Measurements from ENCODE around the gene PRKCH. TPM values are rescaled to one million over a fixed set of nuclear protein-coding genes. Genes with fewer than 3 reads are reported as not detected.

PRKCH gene
- total RNA-seq, 1 experiment from 2014 or later = 2.7 TPM

DNA sequence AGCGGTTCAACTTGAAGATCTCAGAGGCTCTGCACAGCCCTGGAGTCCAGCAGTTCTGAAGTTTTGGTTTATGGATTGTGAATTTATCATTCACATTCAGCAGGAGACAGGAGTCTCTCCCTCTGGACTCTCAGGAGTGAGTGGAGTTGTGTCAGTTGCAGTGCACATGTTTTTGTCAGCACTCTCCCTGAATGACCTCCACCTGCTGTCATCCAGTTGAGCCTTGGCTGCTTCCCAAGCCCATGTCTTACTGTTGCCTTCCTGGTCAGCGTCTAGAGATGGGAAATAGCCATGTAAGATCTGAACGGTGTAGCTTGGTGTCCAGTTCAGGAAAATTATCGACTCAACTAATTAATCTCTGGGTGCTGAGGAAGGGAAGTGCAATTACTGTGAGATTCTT, 133.2 kb downstream of the PRKCH start:
- in situ Hi-C loops (cut with HindIII; ENCODE audit: low pct_unique_long_range_greater_than_20kb, low sequenced_read_pairs) (no loop called here), intact Hi-C loops (cut with micrococcal nuclease; ENCODE audit: unreplicated experiment) (loop anchor here (10.0 kb wide), 1 partner anchor 670 kb away; no protein-coding TSS in a partner anchor)
- POLR2A ChIA-PET = no interaction called here
- no peaks in the 10 kb centered on the region for H3K9me3 ChIP-seq (ENCODE audit: control insufficient read depth, insufficient read depth, low read depth, low read length)
- no peaks in the 10 kb centered on the region for H3K27me3 ChIP-seq (ENCODE audit: control insufficient read depth, insufficient read depth, low read length)
- no peak overlapping the region for H3K27ac ChIP-seq (ENCODE audit: low read length)
- TF ChIP-seq, protein P1, sequence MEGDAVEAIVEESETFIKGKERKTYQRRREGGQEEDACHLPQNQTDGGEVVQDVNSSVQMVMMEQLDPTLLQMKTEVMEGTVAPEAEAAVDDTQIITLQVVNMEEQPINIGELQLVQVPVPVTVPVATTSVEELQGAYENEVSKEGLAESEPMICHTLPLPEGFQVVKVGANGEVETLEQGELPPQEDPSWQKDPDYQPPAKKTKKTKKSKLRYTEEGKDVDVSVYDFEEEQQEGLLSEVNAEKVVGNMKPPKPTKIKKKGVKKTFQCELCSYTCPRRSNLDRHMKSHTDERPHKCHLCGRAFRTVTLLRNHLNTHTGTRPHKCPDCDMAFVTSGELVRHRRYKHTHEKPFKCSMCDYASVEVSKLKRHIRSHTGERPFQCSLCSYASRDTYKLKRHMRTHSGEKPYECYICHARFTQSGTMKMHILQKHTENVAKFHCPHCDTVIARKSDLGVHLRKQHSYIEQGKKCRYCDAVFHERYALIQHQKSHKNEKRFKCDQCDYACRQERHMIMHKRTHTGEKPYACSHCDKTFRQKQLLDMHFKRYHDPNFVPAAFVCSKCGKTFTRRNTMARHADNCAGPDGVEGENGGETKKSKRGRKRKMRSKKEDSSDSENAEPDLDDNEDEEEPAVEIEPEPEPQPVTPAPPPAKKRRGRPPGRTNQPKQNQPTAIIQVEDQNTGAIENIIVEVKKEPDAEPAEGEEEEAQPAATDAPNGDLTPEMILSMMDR (IDR thresholded peaks at IDR 0.05) = no peak
- TF ChIP-seq, protein P2, sequence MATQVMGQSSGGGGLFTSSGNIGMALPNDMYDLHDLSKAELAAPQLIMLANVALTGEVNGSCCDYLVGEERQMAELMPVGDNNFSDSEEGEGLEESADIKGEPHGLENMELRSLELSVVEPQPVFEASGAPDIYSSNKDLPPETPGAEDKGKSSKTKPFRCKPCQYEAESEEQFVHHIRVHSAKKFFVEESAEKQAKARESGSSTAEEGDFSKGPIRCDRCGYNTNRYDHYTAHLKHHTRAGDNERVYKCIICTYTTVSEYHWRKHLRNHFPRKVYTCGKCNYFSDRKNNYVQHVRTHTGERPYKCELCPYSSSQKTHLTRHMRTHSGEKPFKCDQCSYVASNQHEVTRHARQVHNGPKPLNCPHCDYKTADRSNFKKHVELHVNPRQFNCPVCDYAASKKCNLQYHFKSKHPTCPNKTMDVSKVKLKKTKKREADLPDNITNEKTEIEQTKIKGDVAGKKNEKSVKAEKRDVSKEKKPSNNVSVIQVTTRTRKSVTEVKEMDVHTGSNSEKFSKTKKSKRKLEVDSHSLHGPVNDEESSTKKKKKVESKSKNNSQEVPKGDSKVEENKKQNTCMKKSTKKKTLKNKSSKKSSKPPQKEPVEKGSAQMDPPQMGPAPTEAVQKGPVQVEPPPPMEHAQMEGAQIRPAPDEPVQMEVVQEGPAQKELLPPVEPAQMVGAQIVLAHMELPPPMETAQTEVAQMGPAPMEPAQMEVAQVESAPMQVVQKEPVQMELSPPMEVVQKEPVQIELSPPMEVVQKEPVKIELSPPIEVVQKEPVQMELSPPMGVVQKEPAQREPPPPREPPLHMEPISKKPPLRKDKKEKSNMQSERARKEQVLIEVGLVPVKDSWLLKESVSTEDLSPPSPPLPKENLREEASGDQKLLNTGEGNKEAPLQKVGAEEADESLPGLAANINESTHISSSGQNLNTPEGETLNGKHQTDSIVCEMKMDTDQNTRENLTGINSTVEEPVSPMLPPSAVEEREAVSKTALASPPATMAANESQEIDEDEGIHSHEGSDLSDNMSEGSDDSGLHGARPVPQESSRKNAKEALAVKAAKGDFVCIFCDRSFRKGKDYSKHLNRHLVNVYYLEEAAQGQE (IDR thresholded peaks at IDR 0.05; ENCODE audit: insufficient read depth in 1 of 2, low read depth in 2 of 2, low read length in 1 of 2) = no peak
- TF ChIP-seq TCF7L2 (IDR thresholded peaks at IDR 0.05; ENCODE audit: low read depth, low read length) (no peak), SIN3A (IDR thresholded peaks at IDR 0.05; ENCODE audit: borderline replicate concordance, insufficient read depth, low read depth, low read length) (no peak), POLR2AphosphoS5 (IDR thresholded peaks at IDR 0.05; ENCODE audit: low read depth, low read length) (no peak)
- BruUV-seq (replicated peaks) = no TSS peak
- ATAC-seq = no peak
- CTCF ChIA-PET = no interaction called here
- no peaks in the 10 kb centered on the region for H3K4me1 ChIP-seq (ENCODE audit: control insufficient read depth, insufficient read depth, low read length)
- no peaks in the 10 kb centered on the region; the same call in 1 of the 2 replicates for H3K36me3 ChIP-seq (ENCODE audit: control insufficient read depth, insufficient read depth, low read length)
- no peak for DNase-seq (ENCODE audit: low read depth, low spot score)
- H3K4me3 ChIP-seq (ENCODE audit: low read depth in 2 of 2, low read length in 2 of 2) = no peak overlapping the region

DNA sequence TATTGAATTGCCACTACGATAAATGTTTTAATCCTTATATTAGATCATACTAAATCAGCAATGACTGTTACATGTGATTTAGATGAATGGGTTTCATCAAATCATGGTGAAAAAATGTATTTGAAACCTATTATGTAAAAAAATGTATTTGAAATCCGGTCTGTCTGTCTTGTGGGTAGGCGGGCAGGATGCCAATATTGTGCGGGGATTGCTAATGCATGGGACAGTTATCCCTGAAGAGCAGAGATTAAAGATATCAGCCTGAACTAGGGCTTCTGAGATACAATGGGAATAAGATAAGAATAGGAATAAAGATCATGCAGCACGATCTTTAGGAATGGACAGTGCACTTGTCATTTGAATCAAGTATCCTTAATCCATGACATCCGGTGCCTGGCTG, 134.0 kb downstream of the PRKCH start:
- CTCF ChIA-PET = no interaction called here
- Histone ChIP-seq H3K27ac (ENCODE audit: low read length) (no peak overlapping the region), H3K4me1 (ENCODE audit: control insufficient read depth, insufficient read depth, low read length) (no peaks in the 10 kb centered on the region), H3K9me3 (ENCODE audit: control insufficient read depth, insufficient read depth, low read depth, low read length) (no peaks in the 10 kb centered on the region), H3K4me3 (ENCODE audit: low read depth in 2 of 2, low read length in 2 of 2) (no peak overlapping the region), H3K27me3 (ENCODE audit: control insufficient read depth, insufficient read depth, low read length) (no peaks in the 10 kb centered on the region), H3K36me3 (ENCODE audit: control insufficient read depth, insufficient read depth, low read length) (no peaks in the 10 kb centered on the region; the same call in 1 of the 2 replicates)
- in situ Hi-C loops (cut with HindIII; ENCODE audit: low pct_unique_long_range_greater_than_20kb, low sequenced_read_pairs) (no loop called here), intact Hi-C loops (cut with micrococcal nuclease; ENCODE audit: unreplicated experiment) (loop anchor here (10.0 kb wide), 1 partner anchor 669 kb away; no protein-coding TSS in a partner anchor)
- TF ChIP-seq, protein P1 (IDR thresholded peaks at IDR 0.05) = no peak
- TF ChIP-seq POLR2AphosphoS5 (IDR thresholded peaks at IDR 0.05; ENCODE audit: low read depth, low read length) (no peak), SIN3A (IDR thresholded peaks at IDR 0.05; ENCODE audit: borderline replicate concordance, insufficient read depth, low read depth, low read length) (no peak), TCF7L2 (IDR thresholded peaks at IDR 0.05; ENCODE audit: low read depth, low read length) (no peak)
- TF ChIP-seq, protein P2 (IDR thresholded peaks at IDR 0.05; ENCODE audit: insufficient read depth in 1 of 2, low read depth in 2 of 2, low read length in 1 of 2) = no peak
- BruUV-seq (replicated peaks) = no TSS peak
- POLR2A ChIA-PET = no interaction called here
- ATAC-seq (no peak), DNase-seq (ENCODE audit: low read depth, low spot score) (no peak)

All from Panc1 (cell line).